K562 (cell line): ENCODE results near the gene KCP. TPM values are rescaled to one million over a fixed set of nuclear protein-coding genes. Genes with fewer than 3 reads are reported as not detected.

Source experiments
- ATAC-seq: fragments of 200-7000 bp; cut with Tn5 transposase; 3 replicates; pipeline ENCODE4 v1.9.1; 2020; ENCODE audit warnings: moderate library complexity
- BruUV-seq: library from RNA; stranded (reverse); fragments of 400-500 nt; replicated peaks from 2 replicates; lab custom pipeline; 2021; lab: Mats Ljungman, UMichigan
- CTCF ChIA-PET: fragments of 300-600 bp; formaldehyde crosslinking; extraction: SDS; loops from one replicate; lab custom pipeline; 2021; ENCODE audit warnings: low intra/inter-chr PET ratio; lab: Yijun Ruan, JAX
- POLR2A ChIA-PET: fragments of 300-600, 350-650 bp; sonication (Branson Sonifier 250); formaldehyde crosslinking; extraction: SDS; loops from one replicate; lab custom pipeline; 2021; ENCODE audit warnings: antibody characterized with exemption, inconsistent platforms; lab: Yijun Ruan, JAX
- DNase-seq, 4 experiments: peaks; one replicate each; pipeline versions ENCODE4 v3.0.0 to v3.0.0-alpha.2; 2011 to 2018; ENCODE audit warnings: low spot score in 3 of 4, mixed read lengths in 3 of 4; ENCODE audit errors: extremely low read depth in 1 of 4
- FAIRE-seq: peaks from 2 replicates; lab custom pipeline; 2011; peaks lifted over from hg19 to GRCh38; lab: Jason Lieb, UNC
- H2AFZ ChIP-seq: 2 replicates; pipeline ENCODE4 v1.6.0; 2011; ENCODE audit warnings: low read depth, low read length, control low read depth, inconsistent platforms
- H3K27ac ChIP-seq: fragments of 200-600 bp; 3 replicates; pipeline ENCODE4 v1.8.0; 2011; ENCODE audit warnings: low read depth, mild to moderate bottlenecking, control low read depth, inconsistent platforms, low read length, moderate library complexity, mixed read lengths; ENCODE audit errors: extremely low read depth
- H3K27me3 ChIP-seq, 2 experiments: fragments of 300-600 bp in 1 of 2; 2 replicates in 1 of 2; 3 replicates in 1 of 2; pipeline versions ENCODE4 v1.6.0 to v1.8.0; 2011; ENCODE audit warnings: inconsistent platforms in 2 of 2, low read length in 2 of 2, mild to moderate bottlenecking in 1 of 2, mixed read lengths in 1 of 2, moderate library complexity in 1 of 2; ENCODE audit not compliant: control insufficient read depth in 2 of 2, insufficient read depth in 2 of 2
- H3K36me3 ChIP-seq: fragments of 300-600 bp; 3 replicates; pipeline ENCODE4 v1.8.0; 2011; ENCODE audit warnings: mild to moderate bottlenecking, low read length, inconsistent platforms; ENCODE audit not compliant: control insufficient read depth, insufficient read depth
- H3K4me1 ChIP-seq, 2 experiments: fragments of 200-600 bp in 1 of 2; replicated peaks in 1 of 2; 2 replicates in 1 of 2; 3 replicates in 1 of 2; pipeline versions ENCODE4 v1.5.1 to v1.8.0; 2011; ENCODE audit warnings: inconsistent platforms in 2 of 2, low read length in 2 of 2, mild to moderate bottlenecking in 1 of 2, mixed read lengths in 1 of 2, moderate library complexity in 1 of 2; ENCODE audit not compliant: control insufficient read depth in 2 of 2, insufficient read depth in 2 of 2
- H3K4me2 ChIP-seq: 2 replicates; pipeline ENCODE4 v1.6.1; 2011; ENCODE audit warnings: low read length, control low read depth, inconsistent platforms, mixed read lengths; ENCODE audit not compliant: insufficient read depth
- H3K4me3 ChIP-seq: fragments of 200-600 bp; sonication (generic), shearing (Covaris generic); 2 replicates; pipeline ENCODE4 v1.5.1; 2016; ENCODE audit warnings: control low read depth, inconsistent platforms
- H3K79me2 ChIP-seq: fragments of 200-600 bp; 3 replicates; pipeline ENCODE4 v1.8.0; 2011; ENCODE audit warnings: low read length, inconsistent platforms; ENCODE audit not compliant: control insufficient read depth, insufficient read depth
- H3K9ac ChIP-seq, 2 experiments: 2 replicates each; pipeline versions ENCODE4 v1.6.0 to v1.6.1; 2011; ENCODE audit warnings: low read depth in 2 of 2, low read length in 2 of 2, control low read depth in 1 of 2, inconsistent platforms in 1 of 2, mild to moderate bottlenecking in 1 of 2, mixed read lengths in 1 of 2; ENCODE audit not compliant: insufficient read depth in 1 of 2
- H3K9me1 ChIP-seq: one replicate; pipeline ENCODE4 v1.6.0; 2011; ENCODE audit warnings: inconsistent platforms, mild to moderate bottlenecking, low read length, moderate library complexity; ENCODE audit not compliant: control insufficient read depth, insufficient read depth
- H3K9me3 ChIP-seq: replicated peaks from 2 replicates; pipeline ENCODE4 v1.5.1; 2011; ENCODE audit warnings: low read depth, low read length, inconsistent platforms; ENCODE audit not compliant: control insufficient read depth, insufficient read depth
- H4K20me1 ChIP-seq: replicated peaks from 2 replicates; pipeline ENCODE4 v1.6.1; 2011; ENCODE audit warnings: low read length, inconsistent platforms, mixed read lengths; ENCODE audit not compliant: control insufficient read depth, insufficient read depth
- ARID3A ChIP-seq: IDR thresholded peaks from 2 replicates; pipeline ENCODE4 v1.6.1; 2012; ENCODE audit warnings: low read depth, low read length, improper control_type of control experiment, borderline replicate concordance
- CTCF ChIP-seq, 3 experiments: IDR thresholded peaks in 2 of 3; conservative IDR thresholded peaks in 1 of 3; 2 replicates each; pipeline ENCODE4 v1.5.1; 2011 to 2012; ENCODE audit warnings: low read length in 3 of 3, mild to moderate bottlenecking in 3 of 3, control low read depth in 2 of 3, improper control_type of control experiment in 1 of 3, inconsistent platforms in 1 of 3, low read depth in 1 of 3, mixed read lengths in 1 of 3, moderate library complexity in 1 of 3; ENCODE audit not compliant: insufficient read depth in 2 of 3
- DMBX1 ChIP-seq: fragments of 250-450 bp; sonication (Bioruptor Pico); IDR thresholded peaks from 2 replicates; pipeline ENCODE4 v1.8.0; 2022; ENCODE audit warnings: inconsistent platforms, mild to moderate bottlenecking, moderate library complexity, borderline replicate concordance
- PRDM10 ChIP-seq: fragments of 450-650 bp; IDR thresholded peaks from 2 replicates; pipeline ENCODE4 v1.6.1; 2018; ENCODE audit not compliant: partially characterized antibody
- RB1 ChIP-seq: fragments of 450-650 bp; IDR thresholded peaks from 2 replicates; pipeline ENCODE4 v1.6.1; 2017; ENCODE audit warnings: low read depth, mild to moderate bottlenecking
- RCOR1 ChIP-seq, 2 experiments: IDR thresholded peaks; 2 replicates each; pipeline ENCODE4 v1.6.1; 2012; ENCODE audit warnings: low read depth in 2 of 2, low read length in 2 of 2, borderline replicate concordance in 1 of 2, improper control_type of control experiment in 1 of 2
- SMARCA5 ChIP-seq: fragments of 450-650 bp; IDR thresholded peaks from 2 replicates; pipeline ENCODE4 v1.6.1; 2016
- STAT5A ChIP-seq: IDR thresholded peaks from 2 replicates; pipeline ENCODE4 v1.6.1; 2012; ENCODE audit warnings: low read length, inconsistent platforms, borderline replicate concordance
- ZBTB34 ChIP-seq: fragments of 250-450 bp; sonication (Bioruptor Pico); IDR thresholded peaks from 2 replicates; pipeline ENCODE4 v1.8.0; 2021; ENCODE audit warnings: mild to moderate bottlenecking, moderate library complexity
- ZNF124 ChIP-seq: sonication (generic); formaldehyde crosslinking; IDR thresholded peaks from 2 replicates; pipeline ENCODE4 v1.8.1; 2022; ENCODE audit warnings: missing genetic modification reagents
- ZNF232 ChIP-seq: sonication (generic); formaldehyde crosslinking; IDR thresholded peaks from 2 replicates; pipeline ENCODE4 v1.8.0; 2022; ENCODE audit warnings: mild to moderate bottlenecking, missing genetic modification reagents
- ZNF311 ChIP-seq: fragments of 250-450 bp; sonication (Bioruptor Pico); IDR thresholded peaks from 2 replicates; pipeline ENCODE4 v1.4.0; 2020; ENCODE audit warnings: mild to moderate bottlenecking, moderate library complexity
- ZSCAN29 ChIP-seq: fragments of 450-650 bp; IDR thresholded peaks from 2 replicates; pipeline ENCODE4 v1.6.1; 2017
- WGBS: fragments of 100-300 bp; shearing (Covaris generic); methylation state at CpG from one replicate; pipeline ENCODE4 v1.1.6; 2016; ENCODE audit warnings: low coverage, mixed read lengths; ENCODE audit not compliant: insufficient coverage; ENCODE audit errors: missing lambda C conversion rate; 5-methylcytosine and 5-hydroxymethylcytosine counted together
- in situ Hi-C: fragments of 300-500 bp; cut with MboI; formaldehyde crosslinking; loops from 4 replicates; pipeline ENCODE4 v1.15.0; 2018; ENCODE audit warnings: inconsistent platforms, mixed read lengths
- intact Hi-C: fragments of 100-400 bp; cut with micrococcal nuclease; formaldehyde crosslinking; loops from 2 replicates; pipeline ENCODE4 v1.14.2; 2022
- polyA plus RNA-seq, 8 experiments: library from polyadenylated mRNA; depleted of rRNA in 4 of 8; stranded (reverse) in 5 of 8; unstranded in 3 of 8; fragments of >200 nt; fragmentation: Nextera tagmentation in 2 of 8; fragmentation: Illumina TruSeq in 1 of 8; extraction: Ambion mirVana in 2 of 8; extraction: Trizol in 1 of 8; gene quantifications; 2 replicates each; pipeline versions ENCODE4 v1.2.1 to v1.2.3, GENCODE V29; 2011 to 2014; ENCODE audit warnings: inconsistent platforms in 1 of 8, missing spikeins in 1 of 8
- total RNA-seq, 7 experiments: library from RNA; depleted of rRNA in 6 of 7; stranded (reverse); fragments of >200 nt in 6 of 7; fragmentation: Illumina TruSeq in 2 of 7; extraction: Trizol in 2 of 7; gene quantifications; 2 replicates each; pipeline versions ENCODE4 v1.2.1 to v1.2.3, GENCODE V29; 2011 to 2021; ENCODE audit warnings: low replicate concordance in 1 of 7

KCP gene
- total and polyA plus RNA-seq, 9 of the 15 experiments (the other 6 are each of a cell fraction or from before 2014, with no cell fraction given), result 0.06 to 0.17 (median 0.12) TPM; not detected in 3

- BruUV-seq, result no TSS peak
- TF ChIP-seq ZNF124 (CRISPR knock-in tag) (no peak), DMBX1 (CRISPR knock-in tag) (no peak), ZBTB34 (no peak), STAT5A (no peak), RB1 (0 out of 2 replicates have a peak, but pooled peaks have one; percentile 9), PRDM10 (peak; percentile 58), ZSCAN29 (peak; percentile 83), ZNF311 (no peak), RCOR1 (IDR thresholded peaks at IDR 0.05; ENCODE audit: borderline replicate concordance in 1 of 2, low read depth in 2 of 2, low read length in 2 of 2) (no peak), ZNF232 (CRISPR knock-in tag) (no peak), CTCF (IDR thresholded peaks at IDR 0.05 in 2 of 3, conservative IDR thresholded peaks at IDR 0.05 in 1 of 3; ENCODE audit: insufficient read depth in 2 of 3, low read depth in 1 of 3, low read length in 3 of 3) (peak in 2 of 3 experiments; percentile 13 to 29; a peak in 1 of 6 replicates), SMARCA5 (no peak), ARID3A (no peak)
Observed at GRCh38 chr7:128939861-128940410, 29.4 kb upstream of the KCP start.

More at GRCh38 chr7:128939861-128940410, 29.4 kb upstream of the KCP start:
- Histone ChIP-seq H4K20me1 (peaks cover 10% of the 10 kb centered on the region), H3K9me3 (no peaks in the 10 kb centered on the region), H3K27me3 (peaks cover 61 to 71% of the 10 kb centered on the region in 2 experiments), H3K9me1 (no peaks in the 10 kb centered on the region), H3K79me2 (no peaks in the 10 kb centered on the region), H2AFZ (peak overlapping the region; percentile 6; the same call in 1 of the 2 replicates), H3K9ac (peak overlapping the region in 1 of 2 experiments; percentile 69; a peak in 1 of 4 replicates), H3K4me3 (no peak overlapping the region), H3K4me1 (peaks cover 0 to 31% of the 10 kb centered on the region in 2 experiments; a peak in 2 of 5 replicates), H3K27ac (no peak overlapping the region), H3K36me3 (no peaks in the 10 kb centered on the region), H3K4me2 (peak overlapping the region; percentile 9; the same call in 1 of the 2 replicates)
- 12% methylated on average over 18 of the region's 18 CpGs for WGBS
- intact Hi-C loops (no loop called here), in situ Hi-C loops (no loop called here)
- CTCF ChIA-PET, result no interaction called here
- POLR2A ChIA-PET, result interaction anchor here (0.6 to 1.8 kb wide), 7 partner anchors 8 to 417 kb away, joined by 3 to 8 read pairs (median 4); partner anchors contain the start of gene TNPO3
- peak; percentile 49 to 62 (median 54) for DNase-seq
- FAIRE-seq, result no peak
- peak; percentile 73 for ATAC-seq
